GM08714 (cell line): ENCODE data around the gene PRDM15.

Experiments used
- H3K4me3 ChIP-seq: fragments of 200-500 bp; sonication (Bioruptor generic); 2 replicates; pipeline ENCODE4 v1.5.1; 2014; ENCODE audit warnings: mild to moderate bottlenecking, low read length, inconsistent platforms
- ZNF274 ChIP-seq: IDR thresholded peaks from 2 replicates; pipeline ENCODE4 v1.6.1; 2012; ENCODE audit warnings: mild to moderate bottlenecking, low read depth, low read length

The PRDM15 gene

GRCh38 chr21:41917531-41917930 lies 38.4 kb upstream of the PRDM15 start:
- no peak for TF ChIP-seq ZNF274
- no peak overlapping the region for H3K4me3 ChIP-seq

- no peak overlapping the region for H3K4me3 ChIP-seq
- no peak for TF ChIP-seq ZNF274
Measured at GRCh38 chr21:41916888-41917433, 37.8 kb upstream of the PRDM15 start.

GRCh38 chr21:41914965-41915364 lies 35.8 kb upstream of the PRDM15 start:
- no peak for TF ChIP-seq ZNF274
- H3K4me3 ChIP-seq, result no peak overlapping the region

- no peak for TF ChIP-seq ZNF274
- no peak overlapping the region for H3K4me3 ChIP-seq
Measured at GRCh38 chr21:41914358-41914757, 35.2 kb upstream of the PRDM15 start.

- H3K4me3 ChIP-seq, result no peak overlapping the region
- no peak for TF ChIP-seq ZNF274
Measured at GRCh38 chr21:41913230-41913629, 34.1 kb upstream of the PRDM15 start.

- H3K4me3 ChIP-seq, result no peak overlapping the region
- no peak for TF ChIP-seq ZNF274
Measured at GRCh38 chr21:41908829-41909228, 29.7 kb upstream of the PRDM15 start.

GRCh38 chr21:41907496-41908258 lies 28.5 kb upstream of the PRDM15 start:
- TF ChIP-seq ZNF274, result no peak

GRCh38 chr21:41906770-41907169 lies 27.6 kb upstream of the PRDM15 start:
- no peak overlapping the region for H3K4me3 ChIP-seq

More at GRCh38 chr21:41907496-41908258, 28.5 kb upstream of the PRDM15 start:
- no peak overlapping the region for H3K4me3 ChIP-seq

GRCh38 chr21:41903559-41904351 lies 24.6 kb upstream of the PRDM15 start:
- TF ChIP-seq ZNF274, result no peak
- H3K4me3 ChIP-seq, result no peak overlapping the region

More at GRCh38 chr21:41906770-41907169, 27.6 kb upstream of the PRDM15 start:
- no peak for TF ChIP-seq ZNF274

GRCh38 chr21:41902946-41903345 lies 23.8 kb upstream of the PRDM15 start:
- no peak for TF ChIP-seq ZNF274

GRCh38 chr21:41901782-41902181 lies 22.6 kb upstream of the PRDM15 start:
- H3K4me3 ChIP-seq, result no peak overlapping the region
- no peak for TF ChIP-seq ZNF274

More at GRCh38 chr21:41902946-41903345, 23.8 kb upstream of the PRDM15 start:
- H3K4me3 ChIP-seq, result no peak overlapping the region

GRCh38 chr21:41901099-41901498 lies 22.0 kb upstream of the PRDM15 start:
- TF ChIP-seq ZNF274, result no peak

GRCh38 chr21:41900401-41900800 lies 21.3 kb upstream of the PRDM15 start:
- H3K4me3 ChIP-seq, result no peak overlapping the region
- TF ChIP-seq ZNF274, result no peak

More at GRCh38 chr21:41901099-41901498, 22.0 kb upstream of the PRDM15 start:
- H3K4me3 ChIP-seq, result no peak overlapping the region

GRCh38 chr21:41899426-41900202 lies 20.5 kb upstream of the PRDM15 start:
- no peak for TF ChIP-seq ZNF274
- no peak overlapping the region for H3K4me3 ChIP-seq
